NB4 (cell line): ENCODE results near the gene ARPC2.

Experiments used
- CTCF ChIP-seq: IDR thresholded peaks from one replicate; pipeline ENCODE4 v1.5.1; 2012; ENCODE audit warnings: low read depth, low read length
- MYC ChIP-seq: IDR thresholded peaks from 2 replicates; pipeline ENCODE4 v1.6.1; 2011; ENCODE audit warnings: low read depth, low read length
- POLR2A ChIP-seq: IDR thresholded peaks from 2 replicates; pipeline ENCODE4 v1.6.1; 2011; ENCODE audit warnings: mild to moderate bottlenecking; ENCODE audit not compliant: insufficient read length; ENCODE audit errors: extremely low read depth
- TF ChIP-seq, protein P1 (sequence below): IDR thresholded peaks from 2 replicates; pipeline ENCODE4 v1.6.1; 2011; ENCODE audit warnings: low read depth, low read length

DNA sequence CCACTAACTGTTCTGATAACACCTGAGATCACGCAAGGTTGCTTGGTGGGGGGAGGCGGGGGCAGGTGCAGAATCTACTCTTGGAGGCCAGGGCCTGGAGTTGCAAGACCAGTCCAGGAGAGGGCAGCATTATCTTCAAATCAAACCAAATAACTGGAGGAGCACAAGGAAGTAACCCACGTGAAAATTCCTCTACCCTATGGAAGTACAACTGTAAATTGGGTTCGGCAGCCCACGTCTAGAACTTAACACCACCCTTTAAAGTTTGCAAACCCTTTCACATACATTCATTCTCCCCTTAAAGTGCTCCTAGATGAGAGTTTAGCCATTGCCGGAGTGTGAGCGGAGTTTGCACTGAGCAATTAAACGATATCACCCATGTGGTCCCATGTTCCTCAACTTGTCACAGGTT is 30.6 kb upstream of the ARPC2 start:
- TF ChIP-seq, protein P1, sequence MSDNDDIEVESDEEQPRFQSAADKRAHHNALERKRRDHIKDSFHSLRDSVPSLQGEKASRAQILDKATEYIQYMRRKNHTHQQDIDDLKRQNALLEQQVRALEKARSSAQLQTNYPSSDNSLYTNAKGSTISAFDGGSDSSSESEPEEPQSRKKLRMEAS, result peak; percentile 68
- TF ChIP-seq CTCF (peak; percentile 81), POLR2A (no peak), MYC (peak; percentile 74)
